Gastroesophageal sphincter (tissue), 4 donors: ENCODE results near the gene LRRC42. TPM values are rescaled to one million over a fixed set of nuclear protein-coding genes. Genes with fewer than 3 reads are reported as not detected.
"Not testable (repeated sequence)": the region's sequence is repeated elsewhere in the genome, so short reads cannot be mapped to it uniquely, and the experiment has no call there.

ENCODE experiments used
- ATAC-seq: fragments of 150-250 bp; one replicate; pipeline ENCODE4 v1.9.1; 2016; ENCODE audit warnings: mild to moderate bottlenecking, moderate library complexity
- H3K27ac ChIP-seq, 4 donors: fragments of 200-600 bp; sonication (generic) in 3 of 4; 1 replicate in 3 of 4; 2 replicates in 1 of 4; pipeline ENCODE4 v1.5.1; 2016 to 2019
- H3K27me3 ChIP-seq: fragments of 200-600 bp; sonication (generic); one replicate; pipeline ENCODE4 v1.5.1; 2019
- H3K36me3 ChIP-seq, 2 donors: fragments of 200-600 bp; sonication (generic); one replicate each; pipeline ENCODE4 v1.5.1; 2019; ENCODE audit warnings: control low read depth in 1 of 2
- H3K4me1 ChIP-seq, 3 donors: fragments of 200-600 bp; sonication (generic); 1 replicate in 2 of 3; 2 replicates in 1 of 3; pipeline ENCODE4 v1.5.1; 2016 to 2019; ENCODE audit warnings: control low read depth in 2 of 3
- H3K4me3 ChIP-seq, 2 donors: fragments of 200-600 bp; sonication (generic); one replicate each; pipeline ENCODE4 v1.5.1; 2019; ENCODE audit warnings: mild to moderate bottlenecking in 1 of 2, moderate library complexity in 1 of 2
- H3K9me3 ChIP-seq, 3 donors: fragments of 200-600 bp; sonication (generic); one replicate each; pipeline ENCODE4 v1.5.1; 2017 to 2019; ENCODE audit warnings: control low read depth in 2 of 3
- EP300 ChIP-seq: sonication (generic); formaldehyde crosslinking; IDR thresholded peaks from one replicate; pipeline ENCODE4 v1.6.1; 2017; ENCODE audit warnings: antibody characterized with exemption, mild to moderate bottlenecking
- POLR2A ChIP-seq, 2 donors: fragments of 450-650 bp; IDR thresholded peaks; one replicate each; pipeline ENCODE4 v1.6.1; 2017; ENCODE audit warnings: antibody characterized with exemption in 2 of 2, mild to moderate bottlenecking in 2 of 2, moderate library complexity in 1 of 2
- POLR2AphosphoS5 ChIP-seq: sonication (generic); formaldehyde crosslinking; IDR thresholded peaks from one replicate; pipeline ENCODE4 v1.6.1; 2017; ENCODE audit warnings: antibody characterized with exemption
- WGBS, 2 donors: methylation state at CpG; one replicate each; pipeline ENCODE4 v1.1.5; 2018; ENCODE audit warnings: low coverage in 1 of 2; 5-methylcytosine and 5-hydroxymethylcytosine counted together
- total RNA-seq, 4 donors: library from RNA; depleted of rRNA; stranded (reverse); fragments of >200 nt; gene quantifications; one replicate each; pipeline ENCODE4 v1.1.0, GENCODE V29; 2016
- TF ChIP-seq, protein P1 (sequence below), 4 experiments: fragments of 200-600 bp in 2 of 4; fragments of 450-650 bp in 2 of 4; sonication (generic) in 1 of 4; IDR thresholded peaks; one replicate each; pipeline ENCODE4 v1.5.1; 2017 to 2019; ENCODE audit warnings: antibody characterized with exemption in 4 of 4, mild to moderate bottlenecking in 2 of 4, moderate library complexity in 2 of 4

The LRRC42 gene
- total RNA-seq, 4 donors from 2014 or later: 19.6 to 31.4 (median 23.9) TPM

DNA sequence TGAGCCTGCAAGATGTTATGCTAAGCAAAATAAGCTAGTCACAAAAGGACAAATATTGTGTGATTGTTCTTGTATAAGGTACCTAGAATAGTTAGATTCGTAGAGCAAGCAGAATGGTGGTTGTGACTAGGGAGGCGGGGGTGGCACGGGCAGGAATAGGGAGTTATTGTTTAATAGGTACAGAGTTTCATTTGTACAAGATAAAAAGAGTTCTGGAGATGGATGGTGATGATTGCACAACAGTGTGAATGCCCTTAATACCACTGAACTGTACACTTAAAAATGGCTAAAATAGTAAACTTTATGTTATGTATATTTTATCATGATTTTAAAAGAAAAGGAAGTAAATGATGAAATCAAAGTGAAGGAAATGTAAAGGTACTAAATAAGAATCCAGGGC, 20.6 kb downstream of the LRRC42 start:
- TF ChIP-seq, protein P1, sequence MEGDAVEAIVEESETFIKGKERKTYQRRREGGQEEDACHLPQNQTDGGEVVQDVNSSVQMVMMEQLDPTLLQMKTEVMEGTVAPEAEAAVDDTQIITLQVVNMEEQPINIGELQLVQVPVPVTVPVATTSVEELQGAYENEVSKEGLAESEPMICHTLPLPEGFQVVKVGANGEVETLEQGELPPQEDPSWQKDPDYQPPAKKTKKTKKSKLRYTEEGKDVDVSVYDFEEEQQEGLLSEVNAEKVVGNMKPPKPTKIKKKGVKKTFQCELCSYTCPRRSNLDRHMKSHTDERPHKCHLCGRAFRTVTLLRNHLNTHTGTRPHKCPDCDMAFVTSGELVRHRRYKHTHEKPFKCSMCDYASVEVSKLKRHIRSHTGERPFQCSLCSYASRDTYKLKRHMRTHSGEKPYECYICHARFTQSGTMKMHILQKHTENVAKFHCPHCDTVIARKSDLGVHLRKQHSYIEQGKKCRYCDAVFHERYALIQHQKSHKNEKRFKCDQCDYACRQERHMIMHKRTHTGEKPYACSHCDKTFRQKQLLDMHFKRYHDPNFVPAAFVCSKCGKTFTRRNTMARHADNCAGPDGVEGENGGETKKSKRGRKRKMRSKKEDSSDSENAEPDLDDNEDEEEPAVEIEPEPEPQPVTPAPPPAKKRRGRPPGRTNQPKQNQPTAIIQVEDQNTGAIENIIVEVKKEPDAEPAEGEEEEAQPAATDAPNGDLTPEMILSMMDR (IDR thresholded peaks at IDR 0.05): no peak
- TF ChIP-seq POLR2A (IDR thresholded peaks at IDR 0.05) (no peak), POLR2AphosphoS5 (no peak), EP300 (no peak)
- Histone ChIP-seq H3K9me3 (no peaks in the 10 kb centered on the region), H3K4me3 (no peak overlapping the region), H3K36me3 (peaks cover 13 to 99% of the 10 kb centered on the region in 2 donors), H3K27ac (no peak overlapping the region), H3K27me3 (no peaks in the 10 kb centered on the region), H3K4me1 (no peaks in the 10 kb centered on the region)
- 78 to 94% methylated on average over 3 of the region's 3 CpGs for WGBS, 2 donors
- no peak for ATAC-seq

DNA sequence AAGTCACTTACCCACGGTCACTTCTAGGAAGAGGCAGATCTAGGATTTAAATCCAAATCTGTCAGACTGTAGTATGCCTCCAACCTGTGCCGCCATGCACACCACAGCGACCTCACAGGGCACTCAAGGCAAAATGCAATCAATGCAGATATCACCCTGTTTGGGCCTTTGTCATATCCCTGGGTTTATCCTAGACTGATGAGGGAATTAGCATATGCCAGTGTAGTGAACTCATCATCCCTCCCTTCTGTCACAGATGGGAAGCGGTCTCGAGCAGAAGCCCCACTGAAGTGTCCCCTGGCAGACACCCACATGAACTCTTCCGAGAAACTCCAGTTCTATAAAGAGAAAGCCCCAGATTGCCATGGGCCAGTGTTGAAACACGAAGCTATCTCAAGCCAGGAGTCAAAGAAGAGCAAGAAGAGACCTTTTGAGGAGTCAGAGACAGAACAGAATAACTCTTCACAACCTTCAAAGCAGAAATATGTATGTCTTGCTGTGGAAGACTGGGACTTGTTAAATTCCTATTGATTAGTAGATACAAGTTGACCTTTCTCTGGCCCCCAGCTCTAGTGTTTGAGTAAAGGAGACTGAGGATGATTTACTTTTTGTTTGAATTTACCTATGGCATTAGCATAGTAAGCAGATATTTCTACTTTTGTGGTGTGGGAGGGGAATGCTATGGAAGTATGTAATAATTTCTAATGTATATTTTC, 21.4 kb downstream of the LRRC42 start:
- TF ChIP-seq, protein P1 (IDR thresholded peaks at IDR 0.05): no peak
- TF ChIP-seq POLR2A (IDR thresholded peaks at IDR 0.05): no peak
- TF ChIP-seq EP300: no peak
- TF ChIP-seq POLR2AphosphoS5: no peak
- Histone ChIP-seq H3K4me1 (no peaks in the 10 kb centered on the region), H3K36me3 (peaks cover 7 to 91% of the 10 kb centered on the region in 2 donors), H3K9me3 (no peaks in the 10 kb centered on the region), H3K27me3 (no peaks in the 10 kb centered on the region), H3K4me3 (no peak overlapping the region), H3K27ac (no peak overlapping the region)
- WGBS, 2 donors: 70 to 77% methylated on average over 3 to 7 of the region's 7 CpGs
- ATAC-seq: no peak

DNA sequence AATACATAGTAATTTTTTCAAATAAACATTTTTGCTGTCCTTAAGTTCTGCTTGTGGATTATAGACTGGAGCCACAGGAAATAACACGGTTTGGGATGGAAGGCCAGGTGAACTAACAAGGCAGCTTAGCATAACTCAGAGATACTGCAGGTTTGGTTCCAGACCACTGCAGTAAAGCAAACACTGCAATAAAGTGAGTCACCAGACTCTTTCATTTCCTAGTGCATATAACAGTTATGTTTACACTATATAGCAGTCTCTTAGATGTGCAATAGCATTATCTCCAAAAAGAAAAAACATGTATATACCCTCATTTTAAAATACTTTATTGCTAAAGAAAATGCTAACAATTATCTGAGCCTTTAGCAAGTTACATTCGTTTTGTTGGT, 22.0 kb downstream of the LRRC42 start:
- H3K27ac ChIP-seq: no peak overlapping the region
- ATAC-seq: no peak
- H3K27me3 ChIP-seq: no peaks in the 10 kb centered on the region
- TF ChIP-seq, protein P1 (IDR thresholded peaks at IDR 0.05): no peak
- no peak for TF ChIP-seq POLR2A (IDR thresholded peaks at IDR 0.05)
- no peak for TF ChIP-seq POLR2AphosphoS5
- TF ChIP-seq EP300: no peak
- no peak overlapping the region for H3K4me3 ChIP-seq
- H3K36me3 ChIP-seq: peaks cover 5 to 86% of the 10 kb centered on the region in 2 donors
- peaks cover 0 to 5% (median 0%) of the 10 kb centered on the region in 3 donors for H3K4me1 ChIP-seq
- WGBS, 2 donors: 83 to 90% methylated on average over 2 of the region's 2 CpGs
- H3K9me3 ChIP-seq: no peaks in the 10 kb centered on the region

DNA sequence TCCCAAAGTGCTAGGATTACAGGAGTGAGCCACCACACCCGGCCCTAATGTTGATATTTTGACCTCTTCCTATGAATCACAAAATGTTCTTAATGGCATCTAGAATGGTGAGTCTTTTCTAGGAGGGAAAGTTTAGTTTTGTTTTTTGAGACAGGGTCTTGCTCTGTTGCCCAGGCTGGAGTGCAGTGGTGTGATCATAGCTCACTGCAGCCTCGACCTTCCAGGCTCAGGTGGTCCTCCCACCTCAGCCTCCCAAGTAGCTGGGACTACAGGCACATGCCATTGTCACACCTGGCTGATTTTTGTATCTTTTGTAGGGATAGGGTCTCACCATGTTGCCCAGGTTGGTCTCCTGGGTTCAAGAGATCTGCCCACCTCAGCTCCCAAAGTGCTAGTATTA, 23.2 kb downstream of the LRRC42 start:
- H3K27ac ChIP-seq, H3K4me1 ChIP-seq, H3K9me3 ChIP-seq, ATAC-seq, H3K27me3 ChIP-seq, H3K4me3 ChIP-seq: not testable (repeated sequence)
- peaks cover 5 to 74% of the 10 kb centered on the region in 2 donors for H3K36me3 ChIP-seq
- WGBS, 2 donors: 86% methylated on average over 1 of the region's 2 CpGs; no CpG with 5 or more reads in 1 of the 2 donors

DNA sequence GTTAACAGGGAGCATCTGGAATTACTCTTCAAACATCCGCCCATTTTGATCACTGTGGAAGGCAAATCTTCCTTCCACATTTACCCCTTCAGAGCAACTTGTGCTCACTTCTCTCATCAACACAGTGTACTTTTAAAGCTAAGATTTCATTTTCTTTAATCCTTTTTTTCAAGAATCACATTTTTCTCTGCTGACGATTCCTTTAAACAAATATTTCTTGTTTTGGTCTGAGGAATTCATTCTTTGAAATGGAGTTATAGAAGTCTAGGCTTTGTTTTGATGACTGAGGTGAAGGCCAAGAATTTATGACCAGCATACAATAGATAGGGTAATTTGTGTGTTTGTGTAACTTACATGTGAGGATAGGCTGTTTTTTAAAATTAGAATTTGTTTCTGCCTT, 25.6 kb downstream of the LRRC42 start:
- Histone ChIP-seq H3K27ac (peak overlapping the region in 2 of 4 donors; percentile 14 to 40), H3K4me3 (no peak overlapping the region), H3K36me3 (peaks cover 0 to 52% of the 10 kb centered on the region in 2 donors), H3K9me3 (no peaks in the 10 kb centered on the region), H3K4me1 (peaks cover 0 to 6% (median 0%) of the 10 kb centered on the region in 3 donors), H3K27me3 (no peaks in the 10 kb centered on the region)
- peak; percentile 31 for ATAC-seq
- 64 to 78% methylated on average over 2 of the region's 2 CpGs for WGBS, 2 donors
- no peak for TF ChIP-seq EP300

DNA sequence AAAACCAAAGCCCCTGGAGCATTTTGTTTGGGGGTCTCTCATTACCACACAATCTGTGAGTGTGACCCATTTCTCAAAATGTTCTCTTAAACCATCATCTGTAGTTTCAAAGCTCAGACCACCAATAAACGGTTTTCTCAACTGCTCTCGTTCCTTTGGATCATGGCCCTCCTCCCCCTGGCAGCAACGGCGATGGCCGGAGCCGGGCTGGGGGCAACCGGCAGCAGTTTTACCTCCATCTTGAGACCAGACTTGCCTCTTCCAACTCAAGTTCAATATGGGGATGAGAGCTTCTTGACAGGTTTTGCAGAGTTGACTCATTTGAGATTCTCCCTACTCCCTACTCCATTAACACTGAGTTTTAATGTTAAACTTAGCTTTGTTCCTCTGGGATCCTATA, 29.7 kb downstream of the LRRC42 start:
- Histone ChIP-seq H3K36me3 (peaks cover 0 to 11% of the 10 kb centered on the region in 2 donors), H3K4me1 (peaks cover 0 to 6% (median 0%) of the 10 kb centered on the region in 3 donors), H3K4me3 (no peak overlapping the region), H3K27me3 (no peaks in the 10 kb centered on the region), H3K27ac (peak overlapping the region in 1 of 4 donors; percentile 43), H3K9me3 (no peaks in the 10 kb centered on the region)
- ATAC-seq: no peak
- 100% methylated on average over 2 of the region's 7 CpGs; no CpG with 5 or more reads in 1 of the 2 donors for WGBS, 2 donors
- TF ChIP-seq EP300: no peak
- no peak for TF ChIP-seq POLR2AphosphoS5
- TF ChIP-seq POLR2A (IDR thresholded peaks at IDR 0.05): no peak
- TF ChIP-seq, protein P1 (IDR thresholded peaks at IDR 0.05): no peak
